GM21423 (cell line): ENCODE data around the gene RREB1.

ENCODE experiments used
- ATAC-seq: cut with Tn5 transposase; IDR thresholded peaks from one replicate; pipeline ENCODE4 v1.9.1; 2021; ENCODE audit warnings: mild to moderate bottlenecking, moderate library complexity; ENCODE audit not compliant: unreplicated experiment

The RREB1 gene

DNA sequence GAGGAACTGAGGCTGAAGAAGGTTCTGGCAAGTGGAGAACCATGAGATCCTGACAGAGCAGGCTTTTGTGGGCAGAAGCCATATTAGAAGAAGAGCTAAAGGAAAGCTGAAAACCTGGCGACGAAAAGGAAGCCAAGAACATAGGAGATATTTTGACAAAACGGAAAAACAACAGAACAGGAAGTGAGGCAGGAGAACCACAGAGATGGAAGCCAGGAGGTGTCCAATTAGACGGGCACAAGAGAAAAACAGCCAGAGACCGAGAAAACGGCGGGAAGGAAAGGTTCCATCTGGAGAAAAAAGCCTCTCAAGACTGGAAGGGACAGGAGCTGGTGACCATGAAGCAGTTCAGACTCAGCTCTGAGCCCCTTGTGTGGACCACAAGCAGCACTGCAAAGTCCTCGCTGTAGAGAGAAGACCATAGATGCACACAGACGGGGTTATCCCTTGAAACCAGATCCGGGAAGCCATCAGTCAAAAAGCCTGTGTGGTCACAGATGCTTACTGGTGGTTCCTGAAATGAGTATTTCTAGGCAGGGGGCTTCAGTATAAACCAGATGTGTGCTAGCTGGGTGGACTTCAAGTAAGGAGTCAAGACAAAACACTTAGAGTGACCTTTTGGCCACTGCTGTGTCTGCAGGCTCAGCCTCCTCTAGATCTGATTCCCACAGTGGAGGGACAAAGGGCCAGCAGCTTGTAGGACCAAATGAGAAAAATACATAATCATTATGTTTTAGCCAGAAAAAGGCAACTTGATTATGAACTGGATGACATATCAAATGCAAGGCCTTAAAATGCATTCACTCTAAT, 174.5 kb downstream of the RREB1 start:
- no peak for ATAC-seq

DNA sequence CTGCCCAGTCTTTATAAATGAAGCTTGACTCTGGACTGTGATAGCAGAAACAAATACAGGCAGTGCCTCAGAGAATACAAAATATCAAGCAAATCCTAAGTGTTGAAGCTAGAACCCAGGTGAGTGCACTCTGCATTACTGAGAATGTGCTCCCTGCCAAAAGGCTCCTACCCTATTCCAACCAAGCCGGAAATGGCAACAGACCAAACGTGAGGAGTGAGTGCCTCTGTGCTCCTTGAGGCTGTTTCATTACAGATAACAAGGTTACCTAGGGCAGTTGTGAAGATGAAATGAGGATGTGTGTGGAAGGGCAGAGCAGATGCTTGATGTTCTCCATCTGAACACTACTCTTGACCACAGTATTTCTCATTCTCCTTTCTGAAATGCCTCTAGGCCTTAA, 175.9 kb downstream of the RREB1 start:
- no peak for ATAC-seq

DNA sequence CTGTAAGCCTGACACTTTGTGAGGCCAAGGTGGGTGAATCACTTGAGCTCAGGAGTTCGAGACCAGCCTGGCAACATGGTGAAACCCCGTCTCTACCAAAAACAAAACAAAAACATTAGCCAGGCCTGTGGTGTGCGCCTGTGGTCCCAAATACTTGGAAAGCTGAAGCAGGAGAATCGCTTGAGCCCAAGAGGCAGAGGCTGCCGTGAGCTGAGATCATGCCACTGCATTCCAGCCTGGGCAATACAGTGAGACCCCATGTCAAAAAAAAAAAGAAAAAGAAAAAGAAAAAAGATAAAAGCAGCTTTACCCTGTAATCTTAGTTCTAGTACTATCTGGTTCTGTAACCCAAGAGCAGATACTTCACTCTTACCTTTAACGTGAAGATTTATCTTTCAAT, 177.7 kb downstream of the RREB1 start:
- no peak for ATAC-seq

DNA sequence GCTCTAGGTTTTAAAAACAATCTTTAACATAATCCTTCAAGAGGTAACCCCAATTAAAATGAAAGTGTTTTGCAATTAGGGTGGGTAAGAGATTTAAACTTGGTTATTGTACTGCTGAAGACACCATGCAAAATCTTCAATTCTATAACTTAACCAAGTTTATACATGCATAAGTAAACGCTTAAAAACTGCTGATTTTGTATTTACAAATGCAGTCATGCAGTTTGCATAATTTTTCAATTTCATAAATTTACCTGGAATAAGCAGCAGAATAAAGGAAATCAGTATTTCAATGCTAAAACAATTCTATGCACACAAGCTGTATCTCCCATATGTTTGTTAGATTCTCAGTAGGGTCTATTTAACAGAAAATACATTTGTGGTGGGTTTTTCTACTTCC, 182.3 kb downstream of the RREB1 start:
- ATAC-seq, result no peak

DNA sequence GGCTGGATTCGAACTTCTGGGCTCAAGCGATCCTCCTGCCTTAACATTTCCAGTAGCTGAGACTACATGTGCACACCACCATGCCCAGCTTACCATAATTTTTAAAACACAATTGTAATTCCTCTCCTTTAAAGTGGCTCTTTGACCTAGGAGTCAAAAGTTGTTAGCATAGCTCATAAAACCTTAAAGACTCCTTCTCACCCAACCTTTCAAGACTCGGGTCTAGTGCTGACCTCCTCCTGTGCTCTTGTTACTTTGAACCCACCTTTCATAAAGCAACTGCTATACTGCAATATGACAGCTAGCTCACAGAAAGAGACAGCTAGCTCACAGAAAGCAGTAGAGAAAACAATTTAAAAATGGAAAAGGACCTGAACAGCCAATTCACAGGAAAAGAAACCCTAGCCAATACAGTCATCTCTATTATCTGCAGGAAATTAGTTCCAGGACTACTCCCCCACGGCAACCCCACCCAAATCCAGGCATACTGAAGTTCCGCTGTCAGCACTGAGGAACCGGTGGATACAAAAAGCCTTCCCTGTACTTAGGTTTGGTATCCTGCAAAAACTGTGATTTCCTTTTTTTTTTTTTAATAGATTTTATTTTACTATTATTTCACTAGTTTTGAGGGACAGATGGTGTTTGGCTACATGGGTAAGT, 185.0 kb downstream of the RREB1 start:
- ATAC-seq, result no peak

DNA sequence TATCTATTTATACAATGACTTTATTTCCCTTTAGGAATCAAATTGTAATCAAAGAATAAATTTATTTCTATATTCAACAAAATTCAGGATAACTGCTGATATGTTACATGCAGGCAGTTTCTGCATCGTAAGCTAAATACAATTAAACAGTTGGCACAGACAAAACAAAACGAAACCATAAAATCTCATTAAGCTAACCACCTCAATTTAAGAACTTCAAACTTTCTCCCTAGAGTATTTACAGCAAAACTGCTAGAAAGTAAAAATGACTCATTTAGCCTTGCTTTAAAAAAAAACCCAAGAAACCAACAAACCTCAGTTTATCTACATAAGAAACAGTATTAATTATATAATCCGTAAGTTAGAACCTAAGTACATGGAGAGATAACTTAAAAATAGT, 188.2 kb downstream of the RREB1 start:
- no peak for ATAC-seq

DNA sequence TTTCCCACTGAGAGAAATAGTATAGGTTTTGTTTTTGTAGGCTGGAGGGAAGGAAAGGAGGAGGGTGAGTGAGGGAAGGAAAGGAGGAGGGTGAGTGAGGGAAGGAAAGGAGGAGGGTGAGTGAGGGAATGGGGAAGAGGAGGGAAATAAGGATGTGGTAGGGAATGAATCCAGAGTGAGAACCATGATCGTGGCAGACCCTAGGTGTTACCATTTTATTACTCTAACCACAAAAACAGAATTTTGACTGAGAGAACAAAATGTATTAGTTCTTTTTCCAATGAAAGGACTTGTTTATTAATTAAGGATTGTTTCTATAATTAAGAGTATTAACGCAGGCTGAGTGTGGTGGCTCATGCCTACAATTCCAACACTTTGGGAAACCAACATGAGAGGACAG, 188.8 kb downstream of the RREB1 start:
- no peak for ATAC-seq

DNA sequence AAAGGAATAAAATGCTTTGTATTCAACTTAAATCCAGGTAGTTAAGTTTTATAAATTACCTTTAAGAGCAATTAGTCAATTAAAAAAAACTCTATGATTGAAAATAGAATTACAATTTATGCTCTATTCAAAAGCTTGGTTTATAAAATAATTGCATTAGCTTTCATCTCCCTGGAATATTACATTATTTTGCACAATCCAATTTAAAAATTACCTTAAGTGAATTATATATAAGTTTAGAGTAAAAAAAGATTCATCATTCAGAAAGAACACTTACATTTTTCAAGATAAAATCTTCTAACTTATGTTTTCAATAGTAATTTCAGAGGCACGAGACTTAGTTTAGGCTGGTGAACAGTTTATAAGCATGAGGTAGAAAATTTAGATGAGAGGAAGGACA, 190.4 kb downstream of the RREB1 start:
- no peak for ATAC-seq

DNA sequence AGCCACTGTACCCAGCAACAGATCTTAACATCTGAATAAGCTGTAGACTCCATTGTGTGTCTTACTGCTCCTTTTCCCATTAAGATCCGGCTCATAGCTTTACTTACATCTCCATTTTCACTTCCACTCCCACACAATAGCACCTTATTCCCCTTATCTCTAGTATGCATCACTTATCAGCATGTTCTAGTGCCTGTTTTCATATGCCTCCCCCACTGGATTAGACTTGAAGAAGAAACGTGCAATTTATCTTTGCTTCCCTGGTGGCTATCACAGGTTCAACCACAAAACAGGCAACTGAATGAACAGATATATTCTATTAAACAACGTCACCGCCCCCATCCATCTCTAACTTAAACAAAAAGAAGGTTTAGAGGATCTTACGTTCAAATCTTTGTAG, 193.2 kb downstream of the RREB1 start:
- no peak for ATAC-seq
